ENCODE measurements around the gene AKNA.

Gene AKNA

DNA sequence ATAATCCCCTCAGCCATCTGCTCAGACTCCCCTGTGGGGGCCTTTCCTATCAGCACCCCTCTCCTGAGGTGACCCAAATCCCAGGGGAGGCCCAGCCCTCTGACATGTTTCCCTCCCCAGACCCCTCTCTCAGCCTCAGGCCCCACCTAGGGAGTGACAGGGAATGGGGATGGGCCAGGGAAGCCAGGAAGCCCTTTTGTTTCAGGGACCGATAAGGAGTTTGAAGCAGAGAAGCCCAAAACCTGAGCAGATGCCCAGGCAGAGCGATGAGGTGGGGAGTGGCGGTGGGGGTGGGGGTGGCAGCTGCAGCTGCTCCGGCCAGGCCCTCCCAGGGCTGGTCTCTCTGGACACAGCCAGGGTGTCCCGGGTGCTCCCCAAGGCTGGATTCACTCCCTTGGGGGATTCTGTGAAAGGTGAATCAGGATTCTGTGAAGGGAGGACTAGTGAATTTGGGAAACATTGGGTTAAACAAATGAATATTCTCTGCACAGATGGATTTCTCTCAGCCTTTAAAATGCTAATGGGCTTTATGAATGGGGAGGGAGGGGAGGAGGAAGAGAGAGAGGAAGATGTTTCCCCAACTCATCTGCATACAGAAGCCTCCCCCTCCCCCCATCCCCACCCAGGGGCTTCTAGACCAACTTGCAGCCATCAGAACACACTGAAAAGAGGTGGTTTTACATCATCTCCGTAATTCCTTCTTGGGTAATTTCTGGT lies 17.4 kb downstream of the AKNA start:
- peaks cover 5% of the 10 kb centered on the region for H3K36me3 ChIP-seq (ENCODE audit: control insufficient read depth, insufficient read depth, low read length)
- no peak overlapping the region for H3K9ac ChIP-seq (ENCODE audit: low read length)
- no peaks in the 10 kb centered on the region for H3K9me3 ChIP-seq (ENCODE audit: control insufficient read depth, low read length)
- no peaks in the 10 kb centered on the region for H3K4me1 ChIP-seq (ENCODE audit: control insufficient read depth, insufficient read depth, low read length)
- H3K27me3 ChIP-seq (ENCODE audit: control insufficient read depth, insufficient read depth, low read length), result no peaks in the 10 kb centered on the region
- no peak overlapping the region for H3K4me3 ChIP-seq (ENCODE audit: low read length)

DNA sequence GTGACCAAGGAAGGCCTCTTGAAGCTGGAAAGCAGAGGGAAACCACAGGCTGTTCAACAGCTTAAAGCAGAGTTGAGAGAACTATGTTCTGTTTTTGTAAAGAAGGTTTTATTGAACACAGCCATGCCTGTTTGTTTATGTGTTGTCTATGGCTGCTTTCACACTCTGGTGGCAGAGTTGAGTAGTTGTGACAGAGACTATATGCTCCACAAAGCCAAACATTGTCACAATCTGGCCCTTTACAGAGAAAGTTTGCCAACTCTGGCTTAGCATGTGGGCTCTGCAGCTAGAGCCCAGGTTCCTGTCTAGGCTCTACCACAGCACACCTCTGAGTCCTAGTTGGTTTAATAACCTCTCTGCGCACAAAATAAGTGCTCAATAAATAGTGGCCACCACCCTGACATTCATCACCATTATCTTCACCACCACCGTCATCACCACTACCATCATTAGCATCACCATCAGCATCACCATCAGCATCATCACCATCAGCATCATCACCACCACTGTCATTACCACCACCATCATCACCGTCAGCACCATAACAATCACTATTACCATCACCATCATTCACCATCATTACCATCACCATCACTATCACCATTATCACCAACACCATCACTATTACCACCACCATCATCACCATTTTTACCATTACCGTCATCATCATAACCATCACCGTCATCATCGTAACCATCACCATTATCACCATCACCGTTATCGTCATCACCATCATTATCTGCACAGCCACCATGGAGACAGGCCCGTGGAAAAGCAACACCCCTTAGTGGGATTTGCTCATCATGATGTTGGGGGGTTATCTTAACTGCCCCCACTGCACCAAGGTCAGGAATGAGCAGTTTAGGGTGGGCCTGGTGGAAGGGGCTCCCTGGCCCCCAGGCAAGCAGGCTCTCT lies 18.3 kb downstream of the AKNA start:
- no peaks in the 10 kb centered on the region for H3K9me3 ChIP-seq (ENCODE audit: control insufficient read depth, low read length)
- no peaks in the 10 kb centered on the region for H3K27me3 ChIP-seq (ENCODE audit: control insufficient read depth, insufficient read depth, low read length)
- peaks cover 5% of the 10 kb centered on the region for H3K36me3 ChIP-seq (ENCODE audit: control insufficient read depth, insufficient read depth, low read length)
- H3K9ac ChIP-seq (ENCODE audit: low read length), result no peak overlapping the region
- H3K4me3 ChIP-seq (ENCODE audit: low read length), result no peak overlapping the region
- H3K4me1 ChIP-seq (ENCODE audit: control insufficient read depth, insufficient read depth, low read length), result no peaks in the 10 kb centered on the region

DNA sequence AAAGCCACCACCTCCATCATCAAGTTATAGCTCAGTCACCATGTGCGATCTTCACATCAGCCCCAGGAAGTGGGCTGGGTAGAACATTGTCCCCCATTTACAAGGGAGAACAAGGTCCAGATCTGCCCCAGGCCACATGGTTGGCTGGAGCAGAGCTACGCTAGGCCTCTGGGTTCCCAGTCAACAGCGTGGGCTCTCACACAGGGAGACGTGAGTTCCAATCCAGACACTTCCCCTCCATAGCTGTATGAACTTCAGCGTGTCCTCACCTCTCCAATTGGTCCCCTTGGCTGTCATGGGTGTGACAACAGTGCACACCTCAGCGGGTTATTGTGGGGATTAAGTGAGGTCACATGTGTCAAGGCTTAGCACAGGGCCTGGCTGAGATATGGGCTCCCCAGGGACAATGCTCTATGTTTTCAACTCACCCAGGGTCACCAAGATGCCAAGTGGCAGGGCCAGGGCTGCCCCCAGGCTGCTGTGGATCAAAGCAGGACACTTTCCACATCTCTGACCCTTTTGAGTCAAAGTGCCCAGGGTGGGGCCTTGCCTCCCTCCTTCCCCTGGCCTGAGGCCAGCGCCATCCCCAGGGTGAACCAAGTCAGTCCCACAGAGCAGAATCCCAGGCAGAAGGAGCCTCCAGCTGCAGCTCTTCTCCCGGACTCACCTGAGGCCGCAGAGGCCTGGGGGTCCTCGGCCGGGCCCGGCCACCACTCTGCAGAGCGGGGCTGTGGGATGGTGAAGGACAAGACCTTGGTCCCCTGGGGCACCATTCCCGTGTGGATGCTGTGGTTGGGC lies 19.8 kb downstream of the AKNA start:
- H3K4me1 ChIP-seq (ENCODE audit: control insufficient read depth, insufficient read depth, low read length), result no peaks in the 10 kb centered on the region
- H3K9me3 ChIP-seq (ENCODE audit: control insufficient read depth, low read length), result no peaks in the 10 kb centered on the region
- H3K36me3 ChIP-seq (ENCODE audit: control insufficient read depth, insufficient read depth, low read length), result peaks cover 5% of the 10 kb centered on the region
- no peaks in the 10 kb centered on the region for H3K27me3 ChIP-seq (ENCODE audit: control insufficient read depth, insufficient read depth, low read length)
- no peak overlapping the region for H3K4me3 ChIP-seq (ENCODE audit: low read length)
- no peak overlapping the region for H3K9ac ChIP-seq (ENCODE audit: low read length)

DNA sequence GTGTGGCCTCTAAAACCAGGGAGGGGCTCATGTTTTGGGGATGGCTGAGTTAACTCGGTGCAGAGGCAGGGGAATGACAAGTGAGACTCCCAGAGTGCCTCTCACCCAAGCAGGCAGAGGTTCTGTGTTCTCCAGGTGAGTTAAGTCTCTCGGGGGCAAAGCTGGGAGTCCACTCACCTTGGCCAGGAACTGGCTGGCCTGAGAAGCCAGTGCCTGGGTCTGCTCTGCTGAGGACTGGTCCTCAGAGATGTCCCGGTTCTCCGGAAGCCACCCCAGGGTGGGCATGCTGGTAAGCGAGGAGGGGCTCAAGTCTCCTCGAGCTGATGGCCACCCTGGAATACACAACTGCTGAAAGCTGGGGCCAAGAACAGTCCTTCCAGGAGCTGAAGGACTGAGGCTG lies 20.4 kb downstream of the AKNA start:
- peaks cover 5% of the 10 kb centered on the region for H3K36me3 ChIP-seq (ENCODE audit: control insufficient read depth, insufficient read depth, low read length)
- no peaks in the 10 kb centered on the region for H3K4me1 ChIP-seq (ENCODE audit: control insufficient read depth, insufficient read depth, low read length)
- H3K9ac ChIP-seq (ENCODE audit: low read length), result no peak overlapping the region
- no peaks in the 10 kb centered on the region for H3K9me3 ChIP-seq (ENCODE audit: control insufficient read depth, low read length)
- no peaks in the 10 kb centered on the region for H3K27me3 ChIP-seq (ENCODE audit: control insufficient read depth, insufficient read depth, low read length)
- H3K4me3 ChIP-seq (ENCODE audit: low read length), result no peak overlapping the region

DNA sequence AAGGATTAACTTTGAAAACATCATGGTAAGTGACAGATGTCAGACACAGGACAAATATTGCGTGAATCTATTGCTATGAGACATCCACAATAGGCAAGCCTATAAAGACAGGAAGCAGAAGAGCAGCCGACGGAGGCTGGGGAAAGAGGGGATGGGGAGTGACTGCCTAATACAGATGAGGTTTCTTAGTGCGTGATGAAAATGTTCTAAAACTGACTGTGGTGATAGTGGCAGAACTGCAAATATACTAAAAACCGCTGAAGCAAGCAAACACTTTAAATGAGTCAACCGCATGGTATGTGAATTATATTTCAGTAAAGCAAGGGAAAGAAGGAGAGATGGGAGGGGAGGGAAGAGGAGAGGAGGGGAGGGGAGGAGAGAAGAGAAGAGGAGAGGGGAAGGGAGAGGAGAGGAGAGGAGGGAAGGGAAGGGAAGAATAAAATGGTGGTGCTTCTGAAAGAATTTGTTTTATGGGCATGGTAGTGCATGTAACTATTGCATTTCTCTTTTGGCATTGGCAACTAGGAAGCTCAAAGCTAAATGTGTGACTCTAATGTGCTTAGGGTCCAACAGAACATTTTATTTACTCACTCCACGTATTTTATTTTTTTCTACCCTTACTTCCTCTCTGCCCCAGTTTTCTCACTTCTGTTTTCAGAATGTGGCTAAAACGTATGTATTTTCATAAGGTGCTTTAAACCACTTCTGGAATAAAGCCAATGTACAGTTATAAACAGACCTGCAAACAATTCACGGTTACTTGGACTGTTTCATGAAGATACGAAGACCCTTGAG lies 21.3 kb downstream of the AKNA start:
- Histone ChIP-seq H3K9me3 (ENCODE audit: control insufficient read depth, low read length) (no peaks in the 10 kb centered on the region), H3K4me1 (ENCODE audit: control insufficient read depth, insufficient read depth, low read length) (no peaks in the 10 kb centered on the region), H3K27me3 (ENCODE audit: control insufficient read depth, insufficient read depth, low read length) (no peaks in the 10 kb centered on the region), H3K36me3 (ENCODE audit: control insufficient read depth, insufficient read depth, low read length) (peaks cover 5% of the 10 kb centered on the region), H3K9ac (ENCODE audit: low read length) (no peak overlapping the region), H3K4me3 (ENCODE audit: low read length) (no peak overlapping the region)

DNA sequence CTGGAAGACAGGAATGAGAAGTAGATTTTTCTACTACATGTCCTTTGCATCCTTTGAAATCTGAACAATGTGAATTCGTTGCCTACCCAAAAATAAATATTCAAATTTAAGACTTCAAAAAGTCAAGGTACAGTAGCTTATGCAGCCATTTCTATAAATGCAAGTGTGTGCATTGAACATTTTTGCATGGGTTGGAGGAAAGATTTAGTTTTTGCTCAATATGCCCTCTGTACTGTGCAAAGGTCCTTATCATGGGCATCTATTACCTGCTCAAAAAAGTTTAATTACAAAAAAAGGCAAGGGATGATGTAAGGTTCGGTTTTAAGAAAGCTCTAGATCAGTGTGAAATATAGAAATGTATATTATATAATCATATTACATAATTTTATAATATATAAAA lies 22.6 kb downstream of the AKNA start:
- H3K27me3 ChIP-seq (ENCODE audit: control insufficient read depth, insufficient read depth, low read length), result no peaks in the 10 kb centered on the region
- no peak overlapping the region for H3K4me3 ChIP-seq (ENCODE audit: low read length)
- H3K36me3 ChIP-seq (ENCODE audit: control insufficient read depth, insufficient read depth, low read length), result peaks cover 16% of the 10 kb centered on the region
- H3K9ac ChIP-seq (ENCODE audit: low read length), result no peak overlapping the region
- H3K4me1 ChIP-seq (ENCODE audit: control insufficient read depth, insufficient read depth, low read length), result no peaks in the 10 kb centered on the region
- no peaks in the 10 kb centered on the region for H3K9me3 ChIP-seq (ENCODE audit: control insufficient read depth, low read length)

DNA sequence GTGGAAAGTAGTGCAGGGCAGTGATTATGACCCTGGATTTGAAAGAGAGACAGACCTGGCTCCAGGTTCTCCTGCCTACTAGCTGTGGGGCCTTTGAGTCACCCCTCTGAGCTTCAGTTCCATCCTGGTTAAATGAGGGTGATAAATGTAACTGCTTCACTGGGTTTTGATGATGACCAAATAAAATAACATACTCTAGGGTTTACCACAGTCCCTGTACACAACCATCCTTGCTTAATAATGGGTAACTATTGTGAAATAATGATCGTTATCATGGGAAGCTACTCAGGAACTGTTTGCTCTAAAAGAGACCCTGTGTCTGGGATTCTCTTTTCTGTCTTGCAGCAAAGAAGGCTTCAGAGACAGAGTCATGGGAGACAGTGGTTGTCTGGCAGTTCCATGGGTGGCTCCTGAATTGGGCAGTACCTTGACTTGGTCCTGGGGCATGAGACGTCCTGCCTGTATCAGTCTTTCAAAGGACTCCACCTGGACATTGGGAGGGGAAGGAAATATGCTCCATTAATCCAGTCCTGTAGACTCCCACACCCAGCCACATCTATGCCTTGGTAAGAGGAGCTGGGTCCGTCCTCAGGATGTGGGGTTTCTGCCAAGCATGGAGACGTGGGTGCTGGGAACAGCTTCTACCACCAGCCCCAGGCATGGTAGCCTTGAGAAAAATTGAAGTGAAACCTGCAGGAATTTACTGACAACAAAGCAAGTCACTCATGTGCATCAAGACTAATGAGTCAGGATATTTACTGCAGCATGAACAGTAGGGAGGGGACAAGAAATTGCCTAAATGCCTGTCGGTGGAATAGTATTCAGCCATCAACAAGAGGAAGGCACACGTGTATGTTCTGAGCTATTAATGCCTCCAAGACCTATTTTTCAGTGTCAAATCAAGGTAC lies 23.4 kb downstream of the AKNA start:
- no peaks in the 10 kb centered on the region for H3K4me1 ChIP-seq (ENCODE audit: control insufficient read depth, insufficient read depth, low read length)

DNA sequence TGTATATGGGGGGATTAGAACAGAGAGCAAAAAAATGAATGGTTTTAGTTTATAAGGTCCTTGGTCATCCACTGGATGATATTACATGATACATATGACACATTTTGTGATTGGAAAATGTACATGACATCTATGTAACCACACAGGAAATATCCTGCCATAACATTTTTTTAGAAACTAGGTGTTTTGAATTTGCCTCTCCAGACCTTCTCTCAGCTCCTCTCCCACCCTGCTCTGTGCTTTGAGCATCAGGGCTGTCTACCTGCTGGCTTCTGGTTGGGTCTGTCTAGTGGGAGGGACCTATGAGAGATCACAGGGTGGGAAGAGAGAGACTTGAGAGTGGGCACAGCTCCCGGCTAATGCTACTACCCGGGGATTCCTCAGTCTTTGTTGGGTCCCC lies 24.4 kb downstream of the AKNA start:
- peaks cover 14% of the 10 kb centered on the region for H3K36me3 ChIP-seq (ENCODE audit: control insufficient read depth, insufficient read depth, low read length)
- H3K27me3 ChIP-seq (ENCODE audit: control insufficient read depth, insufficient read depth, low read length), result no peaks in the 10 kb centered on the region
- H3K4me3 ChIP-seq (ENCODE audit: low read length), result no peak overlapping the region
- H3K9me3 ChIP-seq (ENCODE audit: control insufficient read depth, low read length), result no peaks in the 10 kb centered on the region
- no peak overlapping the region for H3K9ac ChIP-seq (ENCODE audit: low read length)
- H3K4me1 ChIP-seq (ENCODE audit: control insufficient read depth, insufficient read depth, low read length), result no peaks in the 10 kb centered on the region

More for the DNA sequence above, 23.4 kb downstream of the AKNA start:
- Histone ChIP-seq H3K9ac (ENCODE audit: low read length) (no peak overlapping the region), H3K27me3 (ENCODE audit: control insufficient read depth, insufficient read depth, low read length) (no peaks in the 10 kb centered on the region), H3K36me3 (ENCODE audit: control insufficient read depth, insufficient read depth, low read length) (peaks cover 16% of the 10 kb centered on the region), H3K9me3 (ENCODE audit: control insufficient read depth, low read length) (no peaks in the 10 kb centered on the region), H3K4me3 (ENCODE audit: low read length) (no peak overlapping the region)

DNA sequence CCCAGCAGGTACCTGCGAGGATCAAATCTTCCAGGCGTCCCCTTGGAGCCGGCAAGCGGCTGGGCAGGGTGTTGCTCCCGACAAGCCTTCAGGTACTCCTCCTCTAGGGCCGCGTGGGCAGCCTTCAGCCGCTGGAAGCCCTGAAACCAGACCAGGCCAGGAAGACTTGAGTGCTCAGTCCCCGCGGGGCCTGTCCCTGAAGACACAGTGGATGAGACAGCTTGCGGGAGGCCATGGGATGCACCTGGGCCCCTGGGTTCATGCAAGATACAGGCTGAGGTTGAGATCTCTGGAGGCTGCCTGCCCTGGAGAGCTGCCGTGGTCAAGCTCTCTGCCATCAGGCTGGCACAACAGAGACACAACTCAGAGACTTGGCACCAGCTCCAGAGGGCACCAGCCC lies 25.4 kb downstream of the AKNA start:
- no peaks in the 10 kb centered on the region for H3K27me3 ChIP-seq (ENCODE audit: control insufficient read depth, insufficient read depth, low read length)
- H3K4me3 ChIP-seq (ENCODE audit: low read length), result no peak overlapping the region
- H3K9ac ChIP-seq (ENCODE audit: low read length), result no peak overlapping the region
- H3K4me1 ChIP-seq (ENCODE audit: control insufficient read depth, insufficient read depth, low read length), result no peaks in the 10 kb centered on the region
- H3K9me3 ChIP-seq (ENCODE audit: control insufficient read depth, low read length), result no peaks in the 10 kb centered on the region
- peaks cover 16% of the 10 kb centered on the region for H3K36me3 ChIP-seq (ENCODE audit: control insufficient read depth, insufficient read depth, low read length)

DNA sequence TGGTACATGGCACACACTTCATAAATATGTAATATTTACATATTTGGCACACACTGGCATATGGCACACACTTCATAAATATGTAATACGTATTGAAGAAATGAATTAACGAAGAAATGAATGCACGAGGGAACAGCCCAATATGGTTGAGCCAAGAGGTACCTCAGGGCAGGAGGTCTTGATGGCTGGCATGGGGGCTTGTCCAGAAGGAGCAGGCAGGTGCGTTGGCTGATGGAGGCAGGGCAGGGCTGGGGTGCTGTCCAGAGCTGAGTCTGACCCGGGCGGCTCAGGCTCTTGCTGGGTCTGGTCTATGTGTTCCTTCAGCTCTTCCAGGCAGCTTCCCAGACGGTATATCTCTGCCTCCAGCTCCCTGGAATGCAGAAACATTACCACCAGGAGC lies 26.2 kb downstream of the AKNA start:
- H3K4me3 ChIP-seq (ENCODE audit: low read length), result no peak overlapping the region

DNA sequence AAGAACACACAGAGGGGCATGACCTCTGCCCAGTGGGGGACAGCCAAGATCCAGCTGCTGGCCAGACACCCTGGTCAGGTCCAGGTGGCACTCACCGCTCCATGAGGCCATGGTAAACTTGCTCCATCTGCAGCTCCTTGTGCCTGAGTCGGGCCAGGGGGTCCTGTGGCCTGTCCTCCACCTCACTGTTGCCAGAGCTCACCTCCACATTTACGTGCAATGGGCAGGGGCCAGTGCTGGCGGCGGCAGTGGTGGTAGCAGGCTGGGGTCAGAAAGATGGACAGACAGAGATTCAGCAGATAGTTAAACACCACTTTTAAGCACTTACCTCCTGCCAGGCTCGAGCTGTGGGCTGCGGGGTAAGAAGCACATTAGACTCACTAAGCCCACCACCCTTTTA lies 28.0 kb downstream of the AKNA start:
- H3K27me3 ChIP-seq (ENCODE audit: control insufficient read depth, insufficient read depth, low read length), result no peaks in the 10 kb centered on the region
- H3K4me3 ChIP-seq (ENCODE audit: low read length), result no peak overlapping the region
- H3K9me3 ChIP-seq (ENCODE audit: control insufficient read depth, low read length), result no peaks in the 10 kb centered on the region
- no peak overlapping the region for H3K9ac ChIP-seq (ENCODE audit: low read length)
- H3K36me3 ChIP-seq (ENCODE audit: control insufficient read depth, insufficient read depth, low read length), result peaks cover 20% of the 10 kb centered on the region
- H3K4me1 ChIP-seq (ENCODE audit: control insufficient read depth, insufficient read depth, low read length), result no peaks in the 10 kb centered on the region

More for the DNA sequence above, 26.2 kb downstream of the AKNA start:
- H3K27me3 ChIP-seq (ENCODE audit: control insufficient read depth, insufficient read depth, low read length), result no peaks in the 10 kb centered on the region
- H3K9ac ChIP-seq (ENCODE audit: low read length), result no peak overlapping the region
- H3K9me3 ChIP-seq (ENCODE audit: control insufficient read depth, low read length), result no peaks in the 10 kb centered on the region
- peaks cover 20% of the 10 kb centered on the region for H3K36me3 ChIP-seq (ENCODE audit: control insufficient read depth, insufficient read depth, low read length)
- H3K4me1 ChIP-seq (ENCODE audit: control insufficient read depth, insufficient read depth, low read length), result no peaks in the 10 kb centered on the region
